Kidney (tissue), 14 donors: ENCODE measurements around the gene UTS2R. TPM values are rescaled to one million over a fixed set of nuclear protein-coding genes. Genes with fewer than 3 reads are reported as not detected.
"Not testable (repeated sequence)": the region's sequence is repeated elsewhere in the genome, so short reads cannot be mapped to it uniquely, and the experiment has no call there.

Experiments
- DNase-seq, 5 donors: peaks; one replicate each; pipeline ENCODE4 v3.0.0-alpha.2; 2013 to 2020
- FAIRE-seq: peaks from 2 replicates; lab custom pipeline; 2012; peaks lifted over from hg19 to GRCh38; lab: Jason Lieb, UNC
- H3K27ac ChIP-seq, 2 donors: one replicate each; pipeline ENCODE4 v1.7.0; 2013; ENCODE audit warnings: low read depth in 2 of 2, low read length in 2 of 2, inconsistent platforms in 1 of 2
- H3K27me3 ChIP-seq: one replicate; pipeline ENCODE4 v1.7.1; 2013; ENCODE audit warnings: low read length, inconsistent platforms; ENCODE audit not compliant: control insufficient read depth, insufficient read depth
- H3K36me3 ChIP-seq, 3 donors: one replicate each; pipeline versions ENCODE4 v1.7.0 to v1.7.1; 2013; ENCODE audit warnings: low read length in 3 of 3, control low read depth in 1 of 3, inconsistent platforms in 1 of 3; ENCODE audit not compliant: insufficient read depth in 3 of 3, control insufficient read depth in 2 of 3
- H3K4me1 ChIP-seq, 3 donors: one replicate each; pipeline versions ENCODE4 v1.7.0 to v1.7.1; 2013; ENCODE audit warnings: low read length in 3 of 3, inconsistent platforms in 1 of 3, low read depth in 1 of 3; ENCODE audit not compliant: control insufficient read depth in 2 of 3, insufficient read depth in 2 of 3
- H3K4me3 ChIP-seq, 3 donors: one replicate each; pipeline versions ENCODE4 v1.7.0 to v1.8.1; 2013; ENCODE audit warnings: low read length in 3 of 3, control low read depth in 1 of 3, inconsistent platforms in 1 of 3
- H3K9ac ChIP-seq, 3 donors: one replicate each; pipeline versions ENCODE4 v1.7.0 to v1.7.1; 2013; ENCODE audit warnings: low read length in 3 of 3, control low read depth in 1 of 3, inconsistent platforms in 1 of 3
- H3K9me3 ChIP-seq, 3 donors: one replicate each; pipeline versions ENCODE4 v1.7.0 to v1.7.1; 2013; ENCODE audit warnings: low read length in 3 of 3, control low read depth in 1 of 3, inconsistent platforms in 1 of 3; ENCODE audit not compliant: control insufficient read depth in 2 of 3, insufficient read depth in 1 of 3
- CTCF ChIP-seq: IDR thresholded peaks from 3 replicates; pipeline ENCODE4 v1.5.1; 2012; ENCODE audit warnings: mild to moderate bottlenecking, moderate library complexity, borderline replicate concordance; ENCODE audit not compliant: insufficient read depth; ENCODE audit errors: extremely low read depth
- intact Hi-C: fragments of 100-400 bp; cut with DNase I; formaldehyde crosslinking; loops from one replicate; pipeline ENCODE4 v1.11.1; 2022
- polyA plus RNA-seq: library from polyadenylated mRNA; stranded (reverse); fragments of 350-450 nt; fragmentation: Illumina TruSeq; extraction: RNeasy Lipid Tissue Mini Kit (QIAGEN cat#74804); gene quantifications from one replicate; pipeline ENCODE4 v1.2.3, GENCODE V29; 2014; ENCODE audit warnings: low read depth, low replicate concordance; ENCODE audit not compliant: insufficient read depth
- total RNA-seq: library from RNA; stranded (reverse); fragmentation: NEBNext Ultra II Directional; extraction: Animal tissue kit (Norgen Biotek cat#: 25700); gene quantifications from one replicate; pipeline ENCODE4 v1.2.1, GENCODE V29; 2021
- donor health status: control.
- donor health status: control.
- donor health status: control.
- donor health status: control.
- donor health status: control.
- donor health status: DM: yes; HTN: yes; CAD: no.
- donor health status: Normal renal cell carcinoma (clear cell type).

The UTS2R gene
- total and polyA plus RNA-seq, 2 donors from 2014 or later = not detected

- no peak overlapping the region for H3K4me3 ChIP-seq
- FAIRE-seq (no peak), DNase-seq (peak in 1 of 5 donors; percentile 49)
- no peak overlapping the region for H3K27ac ChIP-seq
- peaks cover 0 to 4% (median 3%) of the 10 kb centered on the region in 3 donors for H3K36me3 ChIP-seq
- TF ChIP-seq CTCF = no peak
- no peak overlapping the region for H3K9ac ChIP-seq
- no peaks in the 10 kb centered on the region for H3K9me3 ChIP-seq
- intact Hi-C loops = no loop called here
- H3K27me3 ChIP-seq = no peaks in the 10 kb centered on the region
- H3K4me1 ChIP-seq = no peaks in the 10 kb centered on the region
These were observed 38.6 kb downstream of the UTS2R start for GRCh38 chr17:82410014-82410716.

- intact Hi-C loops = no loop called here
- no peaks in the 10 kb centered on the region for H3K27me3 ChIP-seq
- no peak for TF ChIP-seq CTCF
These were observed 40.0 kb downstream of the UTS2R start for GRCh38 chr17:82411396-82412053.

GRCh38 chr17:82412081-82412480 is 40.5 kb downstream of the UTS2R start:
- H3K9me3 ChIP-seq, H3K36me3 ChIP-seq, H3K27ac ChIP-seq, H3K4me3 ChIP-seq, H3K27me3 ChIP-seq, FAIRE-seq, H3K9ac ChIP-seq, intact Hi-C loops, DNase-seq, H3K4me1 ChIP-seq: not testable (repeated sequence)

More at GRCh38 chr17:82411396-82412053, 40.0 kb downstream of the UTS2R start:
- no peaks in the 10 kb centered on the region for H3K9me3 ChIP-seq
- peaks cover 0 to 4% (median 0%) of the 10 kb centered on the region in 3 donors for H3K36me3 ChIP-seq
- peak in 1 of 5 donors; percentile 63 for DNase-seq
- FAIRE-seq = no peak
- H3K4me3 ChIP-seq = no peak overlapping the region
- H3K4me1 ChIP-seq = no peaks in the 10 kb centered on the region
- no peak overlapping the region for H3K9ac ChIP-seq
- H3K27ac ChIP-seq = no peak overlapping the region
